COR-L47 (cell line): Measurements from ENCODE around the gene DPYSL5.
"Not testable (repeated sequence)": the region's sequence is repeated elsewhere in the genome, so short reads cannot be mapped to it uniquely, and the experiment has no call there.

Experiments
- DNase-seq: peaks from one replicate; lab custom pipeline; 2025; lab: John Stamatoyannopoulos, UW

Gene DPYSL5

DNA sequence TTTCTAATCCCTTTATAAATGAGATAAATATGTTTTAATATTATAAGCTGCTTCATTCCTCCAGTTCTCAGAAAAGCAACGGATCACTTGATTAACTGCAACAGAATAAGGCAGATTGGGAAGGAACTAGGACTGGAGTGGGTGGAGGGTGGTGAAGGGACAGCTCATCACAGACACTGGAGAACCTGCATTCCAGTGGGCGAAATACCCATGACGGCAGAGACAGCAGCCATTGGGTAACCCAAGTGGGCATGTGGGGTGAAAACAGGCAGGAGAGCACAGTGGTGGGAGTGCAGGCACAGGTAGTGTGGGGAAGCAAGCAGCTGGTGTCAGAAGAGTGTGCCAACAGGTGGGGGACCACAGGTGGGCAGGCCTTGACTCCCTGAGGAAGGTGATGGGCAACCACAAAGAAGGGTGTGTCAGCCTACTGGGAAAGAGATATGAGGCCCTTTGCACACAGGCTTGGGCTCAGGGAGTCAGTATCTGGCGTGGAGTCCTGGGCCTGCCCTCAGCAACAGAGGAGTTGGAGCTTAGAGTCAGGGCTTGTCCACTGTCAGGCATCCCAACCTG, 27.2 kb downstream of the DPYSL5 start:
- DNase-seq = no peak

DNA sequence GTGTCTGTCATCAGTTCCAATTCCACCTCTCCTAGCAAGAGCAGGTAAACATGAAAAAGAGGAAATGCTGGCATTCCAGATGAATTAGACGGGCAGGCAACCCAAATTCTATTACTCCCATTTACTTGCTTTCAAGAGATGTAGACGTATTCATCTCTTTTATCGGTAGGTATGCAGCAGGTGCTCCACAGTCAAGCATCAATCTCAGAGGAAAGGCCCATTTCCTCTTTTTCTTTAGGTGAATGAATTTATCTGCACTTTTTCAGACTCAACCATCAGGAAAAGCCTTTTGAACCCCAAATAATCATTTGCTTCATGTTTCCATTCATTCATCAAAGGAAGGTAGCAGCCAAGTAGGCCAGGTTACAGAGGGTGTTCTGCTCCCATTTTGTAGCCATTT, 27.9 kb downstream of the DPYSL5 start:
- DNase-seq = no peak

DNA sequence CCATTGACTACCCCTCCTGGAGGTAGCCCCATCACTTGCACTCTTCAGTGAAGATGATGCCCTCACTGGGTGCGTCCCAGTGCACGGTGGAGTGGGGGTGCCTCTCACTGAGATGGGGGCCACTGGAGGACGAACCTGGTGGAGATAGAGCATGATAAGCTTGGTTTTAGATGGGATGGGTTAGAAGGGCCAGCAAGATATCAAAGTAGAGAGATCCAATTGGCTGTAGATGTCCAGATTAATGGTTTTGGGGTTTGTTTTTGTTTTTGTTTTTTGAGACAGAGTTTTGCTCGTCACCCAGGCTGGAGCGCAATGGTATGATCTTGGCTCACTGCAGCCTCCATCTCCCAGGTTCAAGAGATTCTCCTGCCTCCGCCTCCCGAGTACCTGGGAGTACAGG, 28.3 kb downstream of the DPYSL5 start:
- no peak for DNase-seq

DNA sequence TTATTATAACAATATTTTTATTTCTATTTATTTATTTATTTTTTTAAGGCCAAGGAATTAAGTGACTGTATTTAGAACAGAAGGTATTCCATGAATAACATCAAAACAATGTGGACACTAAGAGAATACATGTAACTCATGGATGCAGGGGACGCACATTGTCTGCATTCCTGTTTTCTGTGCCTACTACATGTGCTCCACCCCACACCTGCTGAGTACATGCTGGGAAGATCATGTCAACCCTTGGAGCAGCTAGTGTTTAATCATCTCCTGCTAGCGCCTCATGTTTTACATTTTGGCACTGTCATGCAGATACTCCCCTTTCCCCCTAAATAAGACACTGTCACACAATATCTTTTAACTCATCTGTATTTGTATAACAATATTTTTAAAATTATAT, 29.3 kb downstream of the DPYSL5 start:
- peak; percentile 19 for DNase-seq

DNA sequence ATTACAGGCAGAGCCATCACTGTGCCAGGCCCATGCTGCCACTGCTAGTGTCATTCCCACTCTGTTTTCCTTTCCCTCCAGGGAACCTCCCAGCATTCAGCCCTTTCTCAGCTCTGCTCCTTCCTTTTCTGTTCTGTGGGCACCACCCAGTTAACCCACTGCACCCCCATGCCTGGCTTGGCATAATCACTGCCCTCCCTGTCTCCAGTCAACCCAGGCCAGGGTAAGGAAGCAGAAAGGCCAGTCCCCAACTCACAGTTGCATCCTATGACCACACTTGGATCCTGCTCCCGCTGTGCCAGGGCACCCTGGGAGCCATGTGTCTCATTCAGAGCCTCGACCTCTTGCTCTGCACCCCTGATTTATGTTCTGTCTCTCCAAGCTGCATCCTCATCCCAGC, 32.2 kb downstream of the DPYSL5 start:
- DNase-seq = no peak

DNA sequence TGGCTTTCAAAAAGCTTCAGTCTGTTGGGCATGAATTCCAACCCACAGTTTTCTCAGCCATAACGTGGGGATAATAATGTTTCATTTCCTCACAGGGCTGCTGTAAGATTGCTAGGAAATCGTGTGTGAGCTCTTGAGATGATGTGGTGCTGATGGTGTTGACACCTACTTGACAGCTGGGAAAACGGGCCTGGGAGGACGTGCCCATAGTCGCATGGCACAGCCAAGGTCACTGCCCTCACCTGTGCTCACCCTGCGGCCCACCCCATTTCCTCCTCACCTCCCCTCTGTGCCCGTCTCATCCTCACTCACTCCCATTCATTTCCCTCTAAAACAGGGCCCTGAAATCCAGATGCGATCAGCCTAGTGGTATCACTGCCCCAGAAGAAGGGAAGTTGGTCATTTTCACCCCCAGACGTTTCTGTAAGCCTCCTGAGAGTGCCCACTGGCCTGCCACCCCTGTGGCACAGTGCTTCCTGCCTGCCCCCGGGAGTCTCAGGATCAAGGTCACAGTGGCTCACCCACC, 33.0 kb downstream of the DPYSL5 start:
- no peak for DNase-seq

DNA sequence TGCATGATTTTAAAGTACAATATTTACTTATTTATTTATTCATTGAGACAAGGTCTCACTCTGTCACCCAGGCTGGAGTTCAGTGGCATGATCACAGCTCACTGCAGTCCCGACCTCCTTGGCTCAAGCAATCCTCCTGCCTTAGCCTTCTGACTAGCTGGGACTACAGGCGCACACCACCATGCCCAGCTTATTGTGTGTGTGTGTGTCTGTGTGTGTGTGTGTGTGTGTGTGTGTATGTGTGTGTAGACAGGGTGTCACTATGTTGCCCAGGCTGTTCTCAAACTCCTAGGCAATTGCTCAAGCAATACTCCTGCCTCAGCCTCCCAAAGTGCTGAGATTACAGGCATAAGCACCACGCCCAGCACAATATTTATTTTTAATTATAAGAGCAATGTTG, 34.3 kb downstream of the DPYSL5 start:
- not testable (repeated sequence) for DNase-seq

DNA sequence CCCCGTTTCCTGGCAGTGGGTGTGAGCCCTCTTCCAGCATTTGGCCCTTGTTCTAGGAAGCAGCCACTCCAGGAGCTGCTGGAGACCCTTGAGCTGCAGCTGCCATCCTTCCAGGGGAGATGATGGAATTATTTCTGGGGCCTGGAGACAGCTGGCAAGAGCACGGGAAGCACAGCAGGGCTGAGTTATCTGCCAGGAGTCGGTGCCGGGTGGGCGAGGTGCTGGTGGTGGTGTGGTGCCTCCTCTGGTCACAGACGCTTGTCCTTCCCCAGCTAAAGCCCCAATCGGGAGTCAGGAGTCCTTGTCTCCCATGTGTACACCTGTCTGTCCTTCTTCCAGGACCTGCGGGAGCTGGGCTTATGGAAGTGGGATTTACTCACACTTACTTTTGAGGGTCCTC, 36.0 kb downstream of the DPYSL5 start:
- DNase-seq = peak; percentile 70

DNA sequence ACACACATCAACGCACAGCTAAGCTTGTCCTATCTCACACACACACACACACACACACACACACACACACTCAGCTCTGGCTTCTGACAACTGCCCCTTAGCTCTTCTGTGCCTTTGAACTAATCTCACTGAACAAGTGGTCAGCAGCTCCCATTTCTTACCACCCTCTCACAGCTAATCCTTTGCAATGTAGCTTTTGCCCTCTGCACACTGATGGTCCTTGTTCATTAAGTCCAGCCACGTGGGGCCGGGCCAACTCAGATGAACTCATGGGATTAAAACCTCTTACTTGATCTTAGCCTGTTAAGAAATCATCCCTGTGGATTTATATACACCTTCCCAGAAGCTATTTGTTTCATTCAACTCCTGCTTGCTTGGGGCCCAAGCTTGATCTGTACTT, 36.6 kb downstream of the DPYSL5 start:
- DNase-seq = no peak

DNA sequence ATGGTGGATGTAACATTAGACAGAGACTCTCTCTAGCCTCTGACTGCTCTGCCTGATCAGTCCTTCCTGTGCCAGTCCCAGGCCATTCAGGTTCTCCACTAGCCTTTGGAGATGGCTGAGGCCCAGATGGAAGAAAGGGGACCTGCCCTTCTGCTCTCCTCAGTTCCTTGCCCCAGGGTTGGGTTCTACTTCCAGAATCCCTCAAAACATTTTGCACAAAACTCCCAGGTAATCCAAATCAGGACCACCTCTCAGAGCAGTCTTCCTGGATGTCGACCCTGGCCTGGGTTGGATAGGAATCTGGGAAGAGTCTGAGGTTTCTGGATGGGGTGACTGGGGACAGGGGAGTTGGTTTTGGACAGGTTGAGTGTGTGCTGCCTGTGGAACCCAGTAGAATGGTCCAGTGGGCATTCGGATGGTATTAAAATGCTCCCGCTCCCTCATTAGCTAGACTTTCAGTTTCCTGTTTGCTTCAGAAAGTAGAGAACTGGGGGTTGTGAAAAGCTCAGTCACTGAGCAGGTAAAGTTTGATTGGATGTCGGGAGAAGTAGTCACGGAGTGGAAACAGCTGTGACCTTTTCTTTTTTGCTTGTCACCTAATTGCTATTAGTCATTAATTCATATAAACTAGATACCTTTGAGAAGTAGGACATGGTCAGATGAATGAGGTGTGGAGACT, 37.9 kb downstream of the DPYSL5 start:
- no peak for DNase-seq

DNA sequence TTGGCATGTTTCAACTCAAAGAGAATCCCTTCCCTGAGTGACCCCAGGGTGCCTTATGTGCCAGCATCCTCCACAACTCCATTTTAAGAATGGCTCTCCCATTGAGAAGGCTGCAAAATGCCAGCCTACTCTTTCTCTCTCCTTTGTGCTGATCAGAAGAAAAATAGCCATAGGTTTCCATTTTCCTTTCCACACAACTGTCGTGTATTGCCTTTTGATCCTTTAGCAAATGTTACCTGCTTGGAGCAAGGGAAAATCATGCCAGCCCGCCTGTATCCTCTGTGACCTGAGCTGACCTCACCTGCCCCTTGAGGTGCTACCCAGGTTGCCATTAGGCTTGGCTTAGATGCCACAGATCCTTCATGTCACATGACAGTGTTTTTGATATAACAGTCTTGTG, 38.8 kb downstream of the DPYSL5 start:
- DNase-seq = no peak

DNA sequence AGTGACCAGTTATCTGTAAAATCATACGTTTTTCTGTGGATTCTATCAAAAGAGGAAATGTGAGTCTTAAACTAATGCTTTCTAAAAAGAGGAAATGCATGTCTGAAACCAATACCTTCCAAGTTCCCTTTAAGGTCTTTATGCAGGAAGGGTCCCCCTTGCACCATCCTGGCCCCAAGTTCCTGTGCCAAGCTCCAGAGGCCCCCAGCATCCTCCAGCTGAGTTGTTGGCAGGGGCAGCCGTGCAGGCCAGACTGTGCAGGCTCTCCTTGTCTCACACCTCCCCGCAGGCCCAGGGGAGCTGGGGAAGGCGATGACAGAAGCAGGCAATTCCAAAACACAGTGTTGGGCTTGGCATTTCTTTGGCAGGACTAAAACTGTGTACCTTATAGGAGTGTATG, 39.2 kb downstream of the DPYSL5 start:
- no peak for DNase-seq

DNA sequence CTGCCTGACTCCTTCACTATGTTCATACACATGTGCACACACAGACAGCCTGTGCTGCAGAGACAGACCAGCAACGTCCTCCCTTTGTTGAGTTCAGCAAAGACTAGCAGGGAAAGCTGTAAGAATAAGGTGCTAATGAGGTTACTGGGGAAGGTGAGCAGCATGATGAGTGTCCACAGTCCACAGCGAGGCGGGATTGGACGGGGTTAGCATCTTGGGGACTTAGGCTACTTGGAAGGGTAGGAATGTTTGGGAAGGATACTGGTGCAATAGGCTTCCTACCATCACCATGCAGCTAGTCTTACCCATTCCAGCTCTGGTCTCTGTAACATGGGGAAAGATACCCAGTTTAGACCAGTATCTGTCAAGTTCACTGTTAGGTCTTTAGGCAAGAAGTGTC, 41.9 kb downstream of the DPYSL5 start:
- no peak for DNase-seq

DNA sequence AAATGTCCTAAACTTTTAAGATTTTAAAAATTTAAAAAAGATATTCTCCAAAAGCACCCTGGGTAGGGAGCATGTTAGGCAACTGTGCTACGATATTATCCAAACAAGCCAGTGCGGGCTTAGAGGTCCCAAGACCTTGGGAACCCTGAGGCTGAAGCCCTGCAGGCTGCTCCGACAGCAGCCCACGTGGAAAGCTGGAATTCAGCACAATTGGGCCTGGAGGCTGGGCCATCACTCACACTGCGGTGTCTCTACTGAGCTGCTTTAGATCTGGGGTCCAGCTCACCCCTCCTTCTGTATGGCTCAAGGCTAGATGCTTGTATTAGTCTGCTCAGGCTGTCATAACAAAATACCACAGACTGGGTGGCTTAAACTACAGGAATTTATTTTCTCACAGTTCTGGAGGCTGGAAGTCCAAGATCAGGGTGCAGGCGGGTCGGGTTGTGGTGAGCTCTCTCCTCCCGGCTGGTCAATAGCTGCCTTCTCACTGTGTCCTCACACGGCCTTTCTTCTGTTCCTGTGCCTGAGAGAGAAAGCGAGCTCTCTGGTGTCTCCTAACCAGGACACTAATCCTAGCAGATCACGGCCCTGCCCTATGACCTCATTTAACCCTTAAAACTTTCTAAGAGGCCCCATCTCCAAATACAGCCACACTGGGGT, 42.5 kb downstream of the DPYSL5 start:
- no peak for DNase-seq

DNA sequence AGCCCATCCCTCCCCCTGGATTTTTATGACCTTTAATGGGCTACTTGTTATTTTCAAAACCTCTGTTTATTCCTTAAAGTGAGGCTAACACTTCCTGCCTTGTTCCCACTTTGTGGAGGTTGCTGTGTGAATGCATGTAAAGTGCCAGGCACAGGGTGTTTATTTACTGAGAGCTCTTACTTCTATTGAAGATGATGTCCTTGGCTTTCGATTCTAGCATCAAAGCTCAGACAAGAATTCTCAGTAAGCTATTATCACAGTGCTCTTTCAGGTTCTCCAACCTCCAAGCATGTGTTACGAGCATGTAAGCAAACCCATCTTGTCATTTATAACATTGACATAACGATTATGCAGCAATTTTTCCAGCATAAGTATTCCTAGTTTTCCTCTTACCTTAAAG, 44.2 kb downstream of the DPYSL5 start:
- DNase-seq = no peak

DNA sequence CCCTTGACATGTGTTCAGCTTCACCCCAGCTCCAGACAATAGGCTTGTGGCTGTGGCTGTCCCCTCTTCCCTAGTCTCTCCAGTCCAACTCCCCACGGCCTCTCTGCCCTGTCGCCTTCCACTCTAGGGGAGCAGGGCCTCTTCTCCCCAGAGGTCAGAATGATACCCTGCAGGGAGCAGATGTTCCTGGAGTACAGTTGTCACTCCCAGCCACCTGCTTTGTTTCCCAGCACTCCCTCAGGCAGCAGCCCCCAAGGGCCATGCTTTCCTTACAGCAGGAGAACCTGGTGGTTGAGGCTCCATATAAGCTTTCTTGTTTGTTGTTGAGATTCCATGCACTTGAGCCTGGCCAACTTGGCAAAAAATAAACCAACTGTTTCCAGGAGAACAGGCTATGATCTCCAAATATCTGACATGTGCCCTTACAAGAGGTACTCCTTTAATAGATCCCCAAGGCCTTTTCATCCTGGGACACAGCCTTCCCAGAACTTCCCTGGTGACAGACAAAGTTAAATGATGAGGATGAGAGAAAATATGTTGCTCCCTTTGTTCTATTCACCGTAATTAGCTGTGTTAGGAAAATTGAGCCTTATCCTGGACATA, 45.1 kb downstream of the DPYSL5 start:
- DNase-seq = no peak

DNA sequence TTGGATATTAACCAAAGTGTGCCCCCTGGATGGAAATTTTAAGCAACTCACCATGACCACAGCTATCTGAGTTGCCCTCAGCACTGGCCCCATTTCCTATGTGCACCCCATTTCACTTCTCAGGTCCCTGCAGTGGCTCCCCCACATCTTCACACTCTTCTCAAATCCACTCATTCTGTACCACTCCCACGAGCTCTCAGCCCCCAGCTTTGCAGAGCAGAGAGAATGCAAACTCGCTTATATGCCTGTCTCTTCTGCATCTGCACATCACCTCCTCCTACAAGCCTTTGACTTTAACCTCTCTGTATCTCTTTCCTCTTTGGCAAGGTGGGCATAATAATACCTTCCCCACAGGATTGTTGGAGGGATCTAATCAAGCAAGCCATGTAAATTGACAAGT, 46.2 kb downstream of the DPYSL5 start:
- no peak for DNase-seq

DNA sequence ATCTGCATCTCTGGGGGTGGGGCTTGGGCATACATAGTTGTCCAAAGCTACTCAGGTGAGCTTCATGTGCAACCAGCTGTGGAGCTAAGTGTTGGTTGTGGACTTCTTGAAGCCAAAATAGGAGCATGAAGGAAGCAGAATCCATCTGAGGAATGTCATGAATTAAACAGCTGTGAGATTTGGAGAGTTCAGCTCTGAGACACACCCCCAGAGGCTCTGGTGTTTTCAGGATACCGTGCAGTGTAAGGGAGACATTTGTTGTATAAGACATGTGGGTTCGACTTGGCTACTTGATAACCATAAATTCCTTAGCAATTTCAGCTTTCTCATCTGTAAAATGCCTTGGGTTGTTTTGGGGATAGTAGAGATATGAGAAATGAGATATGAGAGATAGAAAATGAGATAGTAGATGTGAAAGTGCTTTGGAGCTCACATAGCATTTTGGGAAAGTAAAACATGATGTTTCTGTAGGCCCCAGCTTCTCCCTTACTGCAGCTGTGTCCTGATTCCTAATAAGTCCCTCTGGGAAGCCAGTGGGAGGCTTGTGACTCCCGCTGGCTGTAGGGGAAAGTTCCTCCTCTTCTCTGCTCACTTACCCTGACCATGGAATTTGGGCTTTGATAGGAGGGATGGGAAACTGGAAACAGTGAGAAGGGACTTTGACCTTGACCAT, 50.0 kb downstream of the DPYSL5 start:
- DNase-seq = no peak

DNA sequence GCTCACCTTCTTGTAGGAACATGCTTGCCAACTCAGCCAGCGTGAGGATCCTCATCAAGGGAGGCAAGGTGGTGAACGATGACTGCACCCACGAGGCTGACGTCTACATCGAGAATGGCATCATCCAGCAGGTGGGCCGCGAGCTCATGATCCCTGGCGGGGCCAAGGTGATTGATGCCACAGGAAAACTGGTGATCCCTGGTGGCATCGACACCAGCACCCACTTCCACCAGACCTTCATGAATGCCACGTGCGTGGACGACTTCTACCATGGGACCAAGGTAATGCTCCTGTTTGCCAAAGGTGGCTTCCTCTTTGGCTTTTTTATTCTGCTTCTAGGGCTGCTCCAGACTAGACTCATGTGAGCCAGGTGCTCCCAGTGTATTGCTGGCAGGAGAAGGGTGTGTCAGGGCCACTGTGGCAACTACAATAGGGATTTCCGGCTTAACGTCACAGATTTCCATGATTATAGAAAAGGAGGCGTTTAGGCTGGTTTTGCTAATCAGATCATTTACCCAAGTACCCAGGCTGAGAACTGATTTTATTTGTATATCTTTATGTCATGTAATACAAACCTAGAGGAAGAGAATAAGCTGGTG, 50.6 kb downstream of the DPYSL5 start:
- DNase-seq = no peak

DNA sequence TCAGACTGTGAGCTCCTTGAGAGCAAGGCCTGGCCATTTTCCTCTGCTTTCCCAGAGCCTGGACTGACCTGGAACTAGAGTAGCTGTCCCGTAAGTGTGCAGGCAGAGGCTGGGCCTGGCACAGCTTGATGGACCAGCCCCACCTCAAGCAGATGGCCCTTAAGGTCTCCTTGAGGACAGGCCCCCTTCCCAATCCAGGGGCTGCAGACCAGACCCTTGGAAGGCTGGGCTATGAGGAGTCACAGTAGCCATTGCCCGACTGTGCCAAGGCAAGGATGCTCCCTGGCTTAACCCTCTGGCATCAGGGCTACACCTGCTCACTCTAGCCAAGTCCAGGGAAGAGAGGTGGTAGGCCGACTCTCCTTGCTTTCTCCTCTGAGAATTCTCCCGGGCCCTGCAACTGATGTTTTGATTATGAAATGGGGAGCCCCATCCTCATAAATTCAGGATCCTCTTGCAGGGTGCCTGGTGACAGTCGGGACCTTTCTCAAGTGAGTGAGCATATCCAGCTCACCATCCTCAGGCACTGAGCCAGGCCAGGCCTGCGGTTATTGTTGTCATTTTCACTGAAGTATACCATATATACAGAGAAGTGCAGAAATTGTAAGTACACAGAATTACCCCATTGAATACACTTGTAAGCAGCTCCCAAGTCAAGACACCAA, 51.7 kb downstream of the DPYSL5 start:
- DNase-seq = no peak

DNA sequence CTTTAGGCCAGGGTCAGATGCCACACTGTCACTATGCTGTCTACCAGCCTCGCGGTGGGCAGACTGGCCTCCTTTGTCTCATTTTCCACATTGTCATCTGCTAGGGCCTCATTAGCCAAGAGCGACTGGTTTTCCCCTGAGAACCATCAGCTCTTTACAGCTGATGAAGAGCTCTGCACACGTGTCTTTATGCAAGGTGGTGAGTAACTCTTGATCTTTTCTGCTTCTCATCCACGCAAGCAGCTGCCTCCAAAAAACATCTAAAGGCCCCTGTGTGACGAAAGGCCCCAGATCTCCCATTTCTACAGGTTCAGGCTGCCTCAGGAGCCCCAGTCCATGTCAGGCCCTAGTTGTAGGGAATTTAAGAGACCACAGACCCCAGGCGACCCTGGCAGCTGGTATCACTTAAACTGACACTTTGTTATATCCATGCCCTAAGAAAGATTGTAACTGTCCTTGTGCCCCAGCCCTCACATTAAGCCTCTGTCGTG, 52.9 kb downstream of the DPYSL5 start:
- DNase-seq = no peak
